Body of pancreas (tissue), 4 donors: ENCODE data around the gene SLC25A29.

Experiments used
- CTCF ChIP-seq, 7 experiments: fragments of 450-650 bp in 4 of 7; fragments of 200-600 bp in 3 of 7; sonication (generic) in 3 of 7; IDR thresholded peaks; one replicate each; pipeline ENCODE4 v1.5.1; 2016 to 2019; ENCODE audit warnings: antibody characterized with exemption in 7 of 7
- POLR2A ChIP-seq, 3 donors: fragments of 450-650 bp; IDR thresholded peaks; one replicate each; pipeline ENCODE4 v1.6.1; 2016; ENCODE audit warnings: antibody characterized with exemption in 3 of 3, mild to moderate bottlenecking in 2 of 3

GRCh38 chr14:100314724-100315123 lies 8.5 kb upstream of the SLC25A29 start:
- TF ChIP-seq CTCF (IDR thresholded peaks at IDR 0.05) (no peak), POLR2A (IDR thresholded peaks at IDR 0.05) (no peak)
